NCI-H2171 treated with DMSO at 0.1 percent for 48 hours (cell line): Measurements from ENCODE around the gene GAS2.
"Not testable (repeated sequence)": the region's sequence is repeated elsewhere in the genome, so short reads cannot be mapped to it uniquely, and the experiment has no call there.

ENCODE experiments used
- DNase-seq: peaks from one replicate; lab custom pipeline; 2025; lab: John Stamatoyannopoulos, UW

The GAS2 gene

GRCh38 chr11:22666325-22666687 is at the start of gene GAS2:
GAS2 (plus strand) TSS chr11:22666611; CDS start chr11:22674870, 8,259 bp downstream.
- peak; percentile 93 for DNase-seq

GRCh38 chr11:22617868-22618267 is 48.5 kb upstream of the GAS2 start:
- DNase-seq, result no peak

DNA sequence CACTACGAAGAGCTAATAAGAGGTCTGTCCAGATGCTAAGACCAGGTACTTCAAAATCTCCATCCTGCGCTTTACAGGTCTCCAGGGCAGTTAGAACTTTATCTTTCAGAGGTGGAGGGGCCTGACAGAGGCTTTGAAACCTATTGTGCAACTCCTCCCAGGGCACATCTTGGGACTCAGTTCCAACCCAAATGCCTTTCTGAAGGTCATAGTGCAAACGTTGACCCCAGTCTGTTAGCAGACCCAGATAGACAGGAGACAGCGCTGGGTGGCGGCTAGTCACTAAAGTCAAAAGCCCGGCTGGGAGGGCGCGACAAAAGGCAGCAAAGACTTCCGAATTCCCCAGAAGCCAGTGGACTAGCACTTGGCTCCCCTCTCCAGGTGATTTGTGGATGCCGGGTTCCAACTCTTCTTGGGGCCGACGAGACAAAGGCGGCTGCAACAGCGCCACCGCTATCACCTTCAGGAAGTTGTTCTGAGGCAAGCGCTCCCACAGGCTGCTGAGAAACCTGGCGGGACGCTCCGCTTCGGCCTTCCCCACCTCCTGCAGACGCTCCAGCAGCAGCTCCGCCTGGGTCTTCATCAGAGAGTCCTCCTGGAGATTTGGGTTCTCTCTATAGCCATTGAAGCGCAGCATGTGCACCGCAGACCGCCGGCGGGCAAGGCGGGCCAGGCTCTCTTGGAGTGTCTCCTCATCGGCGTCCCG is 41.5 kb upstream of the GAS2 start:
- DNase-seq, result peak; percentile 91

- DNase-seq, result peak; percentile 100
Observed at GRCh38 chr11:22625448-22626287, 40.7 kb upstream of the GAS2 start, which contains the start of gene FANCF. FANCF (minus strand) TSS chr11:22625823; CDS start chr11:22625810, 13 bp downstream.

- DNase-seq, result no peak
Observed at GRCh38 chr11:22626573-22627239, 39.7 kb upstream of the GAS2 start.

- no peak for DNase-seq
Observed at GRCh38 chr11:22627421-22627820, 39.0 kb upstream of the GAS2 start.

- DNase-seq, result no peak
Observed at GRCh38 chr11:22633354-22633902, 33.0 kb upstream of the GAS2 start.

- peak; percentile 79 for DNase-seq
Observed at GRCh38 chr11:22634897-22635629, 31.3 kb upstream of the GAS2 start.

DNA sequence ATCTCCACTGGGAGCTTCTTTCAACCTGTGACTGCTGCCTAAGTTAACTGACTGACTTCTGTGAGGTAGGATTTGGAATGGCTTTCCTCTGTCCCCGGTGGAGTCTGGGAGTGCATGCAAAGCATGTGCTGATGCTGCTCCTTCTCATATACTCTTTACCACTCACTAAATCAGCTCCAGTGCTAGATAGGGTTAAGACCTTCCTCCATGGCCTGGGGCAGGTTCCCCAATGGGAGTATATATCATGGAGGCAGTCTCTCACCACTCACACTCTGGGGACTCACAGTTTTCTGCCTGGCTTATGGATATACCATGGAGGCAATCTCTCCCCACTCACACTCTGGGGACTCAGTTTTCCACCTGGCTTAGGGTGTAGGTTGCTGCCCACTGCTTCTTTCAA is 30.7 kb upstream of the GAS2 start:
- DNase-seq, result no peak

- DNase-seq, result no peak
Observed at GRCh38 chr11:22640862-22641261, 25.5 kb upstream of the GAS2 start.

- DNase-seq, result no peak
Observed at GRCh38 chr11:22641559-22641958, 24.9 kb upstream of the GAS2 start.

GRCh38 chr11:22652346-22652745 is 14.1 kb upstream of the GAS2 start:
- DNase-seq, result not testable (repeated sequence)

DNA sequence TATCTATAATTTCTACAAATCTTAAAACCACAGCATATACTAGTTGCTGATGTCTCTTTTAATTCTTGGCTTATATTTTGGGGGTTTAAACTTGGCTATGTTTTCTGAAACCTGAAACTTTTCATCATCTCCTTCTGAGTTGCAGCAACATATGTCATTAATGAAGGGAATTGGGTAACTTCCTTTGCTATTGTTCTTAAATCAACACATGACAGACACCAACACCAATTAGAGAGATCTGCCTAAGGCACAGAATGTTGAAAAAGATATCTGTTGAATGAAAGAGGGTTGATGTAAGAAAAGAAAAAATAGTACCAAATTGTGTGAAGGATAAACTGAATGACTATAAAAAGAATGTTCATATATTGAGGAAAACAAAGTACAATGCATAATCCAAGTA is 10.3 kb upstream of the GAS2 start:
- peak; percentile 92 for DNase-seq

DNA sequence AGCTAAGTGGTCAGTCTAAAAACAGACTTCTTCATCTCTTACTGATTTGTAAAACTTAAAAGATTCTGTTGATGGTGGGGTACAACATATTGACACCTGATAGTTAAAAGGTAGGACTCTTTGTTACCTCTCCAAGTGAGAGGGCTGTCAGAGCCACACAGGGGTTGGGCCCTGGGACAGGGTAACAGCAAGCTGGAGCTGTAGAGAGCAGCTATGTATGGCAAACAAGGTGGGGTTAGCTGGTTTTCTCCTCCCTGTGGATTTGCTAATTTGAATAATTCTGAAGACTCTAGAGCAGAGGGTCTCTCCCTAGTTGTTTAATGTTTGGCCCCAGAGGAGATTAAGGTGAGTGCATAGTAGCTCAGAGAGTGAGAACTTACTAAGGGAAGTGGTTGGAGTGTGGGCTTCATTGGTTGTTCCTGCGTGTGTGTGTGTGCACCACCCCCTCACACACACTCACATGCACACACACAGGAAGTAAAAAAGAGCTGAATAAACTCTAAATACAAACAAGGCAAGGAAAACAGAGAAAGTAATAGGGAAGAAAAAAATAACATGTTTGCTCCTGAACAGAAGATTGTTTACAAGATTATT is 9.2 kb upstream of the GAS2 start:
- DNase-seq, result peak; percentile 34

DNA sequence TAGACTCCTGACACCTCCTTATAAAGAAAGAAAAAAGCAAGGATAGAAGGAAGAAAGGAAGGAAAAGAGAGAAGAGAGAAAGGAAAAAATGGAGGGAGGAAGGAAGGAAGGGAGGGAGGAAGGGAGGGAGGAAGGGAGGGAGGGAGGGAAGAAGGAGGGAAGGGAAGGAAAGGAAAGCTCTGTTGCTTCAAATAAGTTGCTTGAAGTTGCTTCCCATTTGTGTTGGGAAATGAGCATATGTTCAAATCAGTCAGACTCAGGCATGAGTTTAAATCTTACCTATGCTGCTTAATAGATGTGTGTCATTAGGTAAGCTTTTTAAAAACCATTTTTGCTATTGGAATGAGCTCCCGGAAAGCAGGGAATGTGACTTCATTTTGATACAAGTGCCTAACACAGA is 6.6 kb upstream of the GAS2 start:
- DNase-seq, result no peak

DNA sequence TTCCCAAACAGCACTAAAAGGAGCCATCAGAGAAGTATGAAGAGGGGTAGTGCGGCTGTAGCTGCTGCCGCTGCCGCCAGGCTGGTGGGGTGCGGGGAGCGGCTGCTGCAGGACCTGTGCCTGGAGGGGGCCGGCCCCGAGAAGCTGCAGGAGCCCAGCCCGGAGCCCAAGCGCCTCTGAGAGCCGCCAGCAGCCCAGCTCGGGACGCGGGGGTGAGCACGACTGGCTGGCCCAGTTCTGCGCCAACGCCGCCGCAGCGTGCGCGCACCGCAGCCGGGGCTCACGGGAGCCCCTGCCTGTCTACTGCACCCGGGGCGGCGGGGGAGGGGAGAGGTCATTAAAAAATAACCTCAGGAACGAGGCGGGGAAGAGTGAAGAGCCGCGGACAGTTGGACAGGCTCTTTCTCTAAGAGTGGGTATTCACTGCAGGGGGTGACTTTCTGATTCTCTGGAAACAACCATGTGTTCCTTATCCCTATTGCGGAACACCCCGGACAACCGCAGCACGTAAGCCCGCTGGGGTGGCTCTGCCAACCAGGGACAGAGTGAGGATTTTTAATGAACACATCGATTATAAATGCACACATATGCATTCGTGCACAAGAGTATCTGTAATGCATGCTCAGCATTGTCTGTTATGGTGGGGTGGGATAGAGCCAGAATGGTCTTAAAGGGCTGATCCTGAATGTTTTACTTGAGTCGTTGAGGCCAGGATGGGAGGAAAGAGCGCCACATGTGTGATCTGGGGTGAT is 453 bp downstream of the GAS2 start:
- DNase-seq, result peak; percentile 67

GRCh38 chr11:22668005-22668796 is 1.8 kb downstream of the GAS2 start:
- peak; percentile 53 for DNase-seq

DNA sequence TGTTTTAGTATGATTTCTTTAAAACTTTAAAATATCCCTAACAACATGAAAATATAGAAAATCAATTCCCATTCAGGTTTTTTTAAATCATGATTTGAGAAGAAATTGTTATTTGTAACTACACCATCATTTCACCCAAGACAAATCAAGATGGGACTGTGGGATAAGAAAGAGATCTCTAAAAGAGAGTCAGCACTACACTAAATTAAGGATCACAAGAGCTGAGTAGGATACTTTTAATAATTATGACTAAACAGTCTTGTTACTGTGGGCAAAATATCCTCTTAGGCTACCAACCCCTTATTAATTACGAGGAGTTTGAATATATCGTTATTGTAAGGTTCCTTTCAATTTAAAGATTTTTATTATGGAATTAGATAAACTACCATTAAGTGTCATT is 3.0 kb downstream of the GAS2 start:
- no peak for DNase-seq

DNA sequence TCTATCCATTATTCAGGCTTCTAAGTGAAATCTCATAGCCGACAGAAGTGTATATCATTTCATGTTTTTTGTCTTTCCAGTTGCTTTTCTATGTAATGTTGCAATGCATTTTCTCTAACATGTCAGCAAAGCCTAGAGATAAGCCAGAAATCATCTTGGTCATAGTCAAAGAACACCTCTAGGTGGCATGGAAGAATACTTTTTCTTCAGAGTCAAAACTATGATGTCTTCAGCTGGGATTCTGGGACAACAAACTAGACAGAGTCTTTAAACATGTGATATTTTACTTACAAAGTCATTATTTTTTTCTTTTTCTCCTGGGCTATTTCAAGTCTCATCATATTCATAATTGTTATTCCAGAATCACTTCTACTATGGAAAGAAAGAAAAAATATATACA is 4.4 kb downstream of the GAS2 start:
- DNase-seq, result peak; percentile 39

GRCh38 chr11:22671751-22672150 is 5.3 kb downstream of the GAS2 start:
- no peak for DNase-seq
